Measurements from ENCODE around the gene MYO5B.
"Not testable (repeated sequence)": the region's sequence is repeated elsewhere in the genome, so short reads cannot be mapped to it uniquely, and the experiment has no call there.

The MYO5B gene

GRCh38 chr18:50194631-50195532 lies at the start of gene MYO5B:
MYO5B (minus strand) TSS chr18:50195147; CDS start chr18:50194793, 354 bp downstream.
- peak; percentile 5 for DNase-seq

GRCh38 chr18:50241768-50242167 lies 46.8 kb upstream of the MYO5B start:
- not testable (repeated sequence) for DNase-seq

GRCh38 chr18:50240080-50240563 lies 45.2 kb upstream of the MYO5B start:
- DNase-seq, result no peak

GRCh38 chr18:50232419-50232818 lies 37.5 kb upstream of the MYO5B start:
- no peak for DNase-seq

GRCh38 chr18:50231621-50232020 lies 36.7 kb upstream of the MYO5B start:
- DNase-seq, result no peak

GRCh38 chr18:50220249-50220648 lies 25.3 kb upstream of the MYO5B start:
- not testable (repeated sequence) for DNase-seq

- peak; percentile 16 for DNase-seq
Observed at GRCh38 chr18:50218432-50219197, 23.7 kb upstream of the MYO5B start.

- no peak for DNase-seq
Observed at GRCh38 chr18:50209311-50209710, 14.4 kb upstream of the MYO5B start.

- no peak for DNase-seq
Observed at GRCh38 chr18:50207722-50208121, 12.8 kb upstream of the MYO5B start.

- DNase-seq, result peak; percentile 62
Observed at GRCh38 chr18:50203801-50204604, 9.1 kb upstream of the MYO5B start.

- DNase-seq, result no peak
Observed at GRCh38 chr18:50201476-50202018, 6.6 kb upstream of the MYO5B start.

GRCh38 chr18:50199921-50200320 lies 5.0 kb upstream of the MYO5B start:
- DNase-seq, result no peak

- DNase-seq, result no peak
Observed at GRCh38 chr18:50199346-50199855, 4.5 kb upstream of the MYO5B start.

GRCh38 chr18:50196261-50196660 lies 1.3 kb upstream of the MYO5B start:
- DNase-seq, result no peak

- DNase-seq, result no peak
Observed at GRCh38 chr18:50195689-50196088, 742 bp upstream of the MYO5B start.

- DNase-seq, result no peak
Observed at GRCh38 chr18:50193796-50194630, 934 bp downstream of the MYO5B start.

- no peak for DNase-seq
Observed at GRCh38 chr18:50192995-50193795, 1.8 kb downstream of the MYO5B start.

GRCh38 chr18:50190926-50191325 lies 4.0 kb downstream of the MYO5B start:
- DNase-seq, result no peak

GRCh38 chr18:50190236-50190635 lies 4.7 kb downstream of the MYO5B start:
- DNase-seq, result no peak

GRCh38 chr18:50189160-50189559 lies 5.8 kb downstream of the MYO5B start:
- no peak for DNase-seq

GRCh38 chr18:50188652-50189051 lies 6.3 kb downstream of the MYO5B start:
- DNase-seq, result no peak
